ENCODE measurements around the gene ATP6V0E2.
A peak's percentile ranks its signal among the peaks of the same experiment; 100 is the strongest.
"Not testable (repeated sequence)": the region's sequence is repeated elsewhere in the genome, so short reads cannot be mapped to it uniquely, and the experiment has no call there.

ATP6V0E2 gene

DNA sequence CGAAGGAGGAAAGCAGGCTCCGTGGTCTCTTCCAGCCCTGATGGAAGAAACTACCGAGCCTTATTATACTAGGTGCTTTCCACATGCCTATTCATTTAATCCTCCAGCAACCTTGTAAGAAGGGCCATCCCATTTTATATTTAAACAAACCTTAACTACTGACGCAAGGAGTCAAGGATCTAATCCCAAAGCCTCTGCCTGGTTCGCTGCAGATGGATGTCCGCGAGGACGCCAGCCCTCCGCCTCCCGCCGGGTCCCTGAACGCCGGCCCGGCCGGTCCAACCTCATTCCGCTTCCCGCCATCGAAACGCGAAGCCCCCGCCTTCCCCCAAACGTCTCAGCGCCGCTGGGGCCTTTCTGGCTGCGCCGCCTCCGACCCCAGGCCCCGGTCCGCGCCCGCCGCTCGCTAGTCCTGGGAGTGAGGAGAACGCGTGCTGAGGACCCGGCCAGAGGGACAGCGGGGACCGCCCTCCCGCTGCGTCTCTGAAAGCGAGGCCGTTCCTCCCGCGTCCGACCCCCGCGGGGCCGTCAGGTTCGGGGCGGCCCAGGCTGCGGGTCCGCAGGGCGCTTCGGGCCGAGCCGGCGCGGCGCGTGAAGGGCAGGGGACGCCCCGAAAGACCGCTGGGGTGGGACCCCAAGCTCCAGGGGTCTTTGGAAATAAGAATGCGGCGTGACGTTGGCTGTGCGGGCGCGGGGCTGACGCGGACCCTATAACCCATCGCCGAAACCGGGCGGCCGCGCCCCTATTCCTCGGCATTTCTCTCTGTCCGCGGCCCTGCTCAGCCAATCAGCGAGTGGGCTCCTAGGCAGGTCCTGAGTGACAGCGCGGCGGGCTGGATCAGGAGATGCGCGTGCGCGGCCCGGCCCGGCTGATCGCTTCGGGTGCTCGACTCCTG, at the start of gene ATP6V0E2:
TSS of gene ATP6V0E2 (plus strand) at position 896 of the 896 bp plus-strand sequence. CDS start 97 bp downstream, outside the sequence.
- peak; percentile 84 for DNase-seq (ENCODE audit: low read depth, low spot score)

DNA sequence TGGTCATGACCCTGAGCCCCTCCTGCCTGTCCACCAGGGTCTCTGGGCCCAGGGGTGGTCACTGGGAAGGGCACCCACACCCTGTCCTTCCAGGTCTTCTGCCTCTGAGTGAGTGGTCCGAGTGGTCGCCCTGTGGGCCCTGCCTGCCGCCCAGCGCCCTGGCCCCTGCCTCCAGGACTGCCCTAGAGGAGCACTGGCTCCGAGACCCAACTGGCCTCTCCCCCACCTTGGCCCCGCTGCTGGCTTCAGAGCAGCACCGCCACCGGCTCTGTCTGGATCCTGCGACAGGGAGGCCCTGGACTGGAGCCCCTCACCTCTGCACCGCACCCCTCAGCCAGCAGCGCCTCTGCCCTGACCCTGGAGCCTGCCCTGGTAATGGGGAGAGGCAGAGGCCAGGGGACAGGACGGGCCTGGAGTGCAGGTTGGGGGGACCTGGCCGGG, 49.4 kb upstream of the ATP6V0E2 start:
- DNase-seq (ENCODE audit: low read depth, low spot score) = no peak

DNA sequence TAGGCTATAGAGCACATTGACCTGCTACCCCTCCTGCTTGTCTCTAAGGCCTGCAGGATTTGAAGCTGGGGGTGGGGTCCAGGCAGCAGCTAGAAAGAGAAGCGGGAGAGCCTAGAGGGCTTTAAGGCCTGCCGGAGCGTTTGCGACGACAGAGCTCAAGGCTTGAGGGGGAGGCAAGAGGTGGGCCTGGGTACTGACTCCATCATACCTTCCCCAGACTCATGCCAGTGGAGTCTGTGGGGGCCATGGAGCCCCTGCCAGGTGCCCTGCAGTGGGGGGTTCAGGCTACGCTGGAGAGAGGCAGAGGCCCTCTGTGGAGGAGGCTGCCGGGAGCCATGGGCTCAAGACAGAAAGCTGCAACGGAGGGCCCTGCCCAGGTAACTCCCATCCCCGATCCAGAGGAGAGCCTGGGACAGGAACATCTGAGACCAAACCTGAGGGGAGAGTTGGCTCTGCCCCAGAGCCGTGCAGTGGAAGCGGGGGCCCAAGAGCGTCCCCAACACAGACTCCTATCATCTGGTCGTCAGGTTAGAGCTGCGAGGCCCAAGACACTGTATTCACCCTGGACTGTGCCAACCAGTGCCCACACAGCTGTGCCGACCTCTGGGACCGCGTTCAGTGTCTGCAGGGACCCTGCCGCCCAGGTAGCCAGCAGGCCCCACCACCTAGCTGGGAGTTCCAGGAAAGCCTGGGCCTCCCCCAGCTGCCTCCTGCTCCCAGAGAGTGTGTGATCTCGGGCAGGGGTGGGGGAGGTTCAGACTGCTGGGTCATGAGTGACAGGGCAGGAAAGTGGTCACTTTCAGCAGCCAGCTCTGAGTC, 48.8 kb upstream of the ATP6V0E2 start:
- no peak for DNase-seq (ENCODE audit: low read depth, low spot score)

DNA sequence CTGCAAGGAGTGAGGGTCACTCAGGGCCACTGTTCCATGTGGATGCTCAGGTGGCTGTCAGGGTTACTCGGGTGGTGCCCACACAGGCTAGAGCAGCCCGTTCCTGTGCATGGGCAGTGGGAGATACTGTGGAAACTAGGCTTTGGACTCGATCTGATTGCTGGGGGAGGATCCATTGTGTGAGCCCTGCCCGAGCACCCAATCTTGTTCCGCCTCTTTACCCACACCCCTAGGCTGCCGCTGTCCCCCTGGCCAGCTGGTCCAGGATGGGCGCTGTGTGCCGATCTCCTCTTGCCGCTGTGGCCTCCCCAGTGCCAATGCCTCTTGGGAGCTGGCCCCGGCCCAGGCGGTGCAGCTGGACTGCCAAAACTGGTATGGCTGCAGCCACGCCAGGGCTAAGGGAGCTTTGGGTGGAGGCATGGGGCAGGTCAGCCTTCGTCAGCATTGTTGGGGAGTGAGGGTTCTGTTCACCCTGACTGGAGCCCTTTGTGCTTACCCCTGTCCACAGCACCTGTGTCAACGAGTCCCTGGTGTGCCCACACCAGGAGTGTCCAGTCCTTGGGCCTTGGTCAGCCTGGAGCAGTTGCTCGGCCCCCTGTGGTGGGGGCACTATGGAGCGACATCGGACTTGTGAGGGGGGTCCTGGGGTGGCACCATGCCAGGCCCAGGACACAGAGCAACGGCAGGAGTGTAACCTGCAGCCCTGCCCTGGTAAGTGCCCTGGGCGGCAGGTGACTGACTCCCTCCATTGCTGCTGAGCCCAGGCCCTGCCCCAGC, 48.0 kb upstream of the ATP6V0E2 start:
- no peak for DNase-seq (ENCODE audit: low read depth, low spot score)

DNA sequence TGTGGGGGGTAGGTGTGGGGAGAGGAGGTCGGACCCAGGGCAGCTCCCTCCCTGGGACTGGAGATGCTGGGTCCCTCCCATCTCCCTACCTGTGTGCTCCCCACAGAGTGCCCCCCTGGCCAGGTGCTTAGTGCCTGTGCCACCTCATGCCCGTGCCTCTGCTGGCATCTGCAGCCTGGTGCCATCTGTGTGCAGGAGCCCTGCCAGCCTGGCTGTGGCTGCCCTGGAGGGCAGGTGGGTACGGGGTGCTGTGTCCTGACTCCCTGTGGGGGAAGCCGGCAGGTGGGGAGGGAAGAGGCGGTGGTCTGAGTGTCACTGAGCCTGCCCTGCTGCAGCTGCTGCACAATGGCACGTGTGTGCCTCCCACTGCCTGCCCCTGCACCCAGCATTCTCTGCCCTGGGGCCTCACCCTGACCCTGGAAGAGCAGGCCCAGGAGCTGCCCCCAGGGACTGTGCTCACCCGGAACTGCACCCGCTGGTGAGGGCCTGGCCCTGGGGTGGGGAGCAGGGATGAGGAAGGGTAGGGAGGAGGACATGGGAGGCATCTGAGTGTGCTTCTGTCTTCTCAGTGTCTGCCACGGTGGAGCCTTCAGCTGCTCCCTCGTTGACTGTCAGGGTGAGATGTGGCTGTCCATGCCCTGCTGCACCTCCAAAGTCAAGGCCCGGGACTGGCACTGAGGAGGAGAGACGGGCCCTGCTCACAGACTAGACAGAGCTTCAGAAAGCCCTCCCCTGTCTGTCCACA, 47.3 kb upstream of the ATP6V0E2 start:
- no peak for DNase-seq (ENCODE audit: low read depth, low spot score)

DNA sequence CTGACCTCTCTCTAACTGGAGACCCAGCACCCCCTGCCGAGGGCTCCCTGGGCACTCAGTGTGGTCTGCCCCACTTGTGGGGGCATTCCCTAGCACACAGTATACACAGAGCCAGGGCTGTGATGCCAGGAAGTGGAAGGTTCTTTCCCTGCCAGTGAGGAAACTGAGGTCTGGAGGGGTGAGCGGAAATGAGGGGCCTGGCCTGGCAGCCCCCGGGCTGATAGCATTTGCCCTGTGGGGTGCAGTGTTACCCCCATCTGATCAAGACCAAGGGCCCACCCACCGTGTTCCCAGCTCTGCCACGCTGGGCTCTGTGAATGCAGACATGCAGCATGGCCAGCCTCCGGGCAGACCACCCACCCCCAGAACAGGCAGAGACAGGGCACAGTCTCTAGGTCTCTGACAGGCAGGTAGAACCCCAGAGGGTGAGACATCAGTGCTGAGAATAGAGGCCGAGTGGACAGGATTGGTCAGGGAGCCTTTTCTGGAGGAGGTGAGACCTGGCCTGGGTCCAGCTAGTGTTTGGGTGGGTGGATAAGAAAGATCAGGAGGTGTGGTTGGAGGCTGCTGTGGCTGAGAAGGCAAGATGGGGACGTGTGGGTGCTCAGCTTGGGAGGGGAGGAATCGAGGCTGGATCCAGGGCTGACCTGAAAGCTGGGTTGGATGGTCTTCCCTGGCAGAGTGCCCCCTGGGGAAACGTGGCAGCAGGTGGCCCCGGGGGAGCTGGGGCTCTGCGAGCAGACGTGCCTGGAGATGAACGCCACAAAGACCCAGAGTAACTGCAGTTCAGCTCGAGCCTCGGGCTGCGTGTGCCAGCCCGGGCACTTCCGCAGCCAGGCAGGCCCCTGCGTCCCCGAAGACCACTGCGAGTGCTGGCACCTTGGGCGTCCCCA, 46.4 kb upstream of the ATP6V0E2 start:
- DNase-seq (ENCODE audit: low read depth, low spot score) = no peak

DNA sequence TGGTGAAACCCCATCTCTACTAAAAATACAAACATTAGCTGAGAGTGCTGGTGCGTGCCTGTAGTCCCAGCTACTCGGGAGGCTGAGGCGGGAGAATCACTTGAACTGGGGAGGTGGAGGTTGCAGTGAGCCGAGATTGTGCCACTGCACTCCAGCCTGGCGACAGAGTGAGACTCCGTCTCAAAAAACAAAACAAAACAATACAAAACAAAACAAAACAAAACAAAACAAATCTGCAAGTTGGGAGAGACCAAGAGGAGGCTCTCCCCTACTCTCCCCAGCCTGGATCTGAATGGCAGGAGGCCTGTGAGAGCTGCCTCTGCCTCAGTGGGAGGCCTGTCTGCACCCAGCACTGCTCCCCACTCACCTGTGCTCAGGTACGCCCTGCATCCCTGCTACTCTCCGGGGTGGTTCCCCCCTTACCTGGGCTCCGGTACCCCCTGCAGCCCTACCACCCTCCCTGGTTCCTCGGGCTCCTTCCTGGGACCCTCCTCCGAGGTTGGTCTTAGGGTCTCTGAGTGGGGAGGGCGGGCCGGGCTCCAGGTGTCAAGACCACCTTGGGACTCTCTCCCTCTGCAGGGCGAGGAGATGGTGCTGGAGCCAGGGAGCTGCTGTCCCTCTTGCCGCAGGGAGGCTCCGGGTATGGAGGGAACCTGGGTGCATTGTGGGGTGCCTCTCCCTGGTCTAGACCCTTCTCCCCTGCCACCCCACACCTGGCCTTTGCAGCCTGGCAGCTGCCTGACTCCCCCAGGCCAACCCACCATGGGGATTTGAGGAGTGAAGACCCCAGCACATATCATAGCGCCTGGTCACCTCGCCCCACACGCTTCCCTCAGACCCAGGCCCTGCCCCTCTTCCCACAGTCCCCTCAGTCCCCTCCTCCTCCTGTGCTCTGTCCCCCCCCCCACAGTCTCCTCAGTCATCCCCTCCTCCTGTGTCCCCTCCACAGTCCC, 45.1 kb upstream of the ATP6V0E2 start:
- DNase-seq (ENCODE audit: low read depth, low spot score) = no peak

DNA sequence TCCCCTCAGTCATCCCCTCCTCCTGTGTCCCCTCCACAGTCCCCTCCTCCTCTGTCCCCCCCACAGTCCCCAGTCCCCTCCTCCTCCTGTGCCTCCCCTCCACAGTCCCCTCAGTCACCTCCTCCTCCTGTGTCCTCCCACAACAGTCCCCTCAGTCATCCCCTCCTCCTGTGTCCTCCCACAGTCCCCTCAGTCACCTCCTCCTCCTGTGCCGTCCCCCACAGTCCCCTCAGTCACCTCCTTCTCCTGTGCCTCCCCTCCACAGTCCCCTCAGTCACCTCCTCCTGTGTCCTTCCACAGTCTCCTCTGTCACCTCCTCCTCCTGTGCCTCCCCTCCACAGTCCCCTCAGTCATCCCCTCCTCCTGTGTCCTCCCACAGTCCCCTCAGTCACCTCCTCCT, 43.2 kb upstream of the ATP6V0E2 start:
- not testable (repeated sequence) for DNase-seq (ENCODE audit: low read depth, low spot score)

DNA sequence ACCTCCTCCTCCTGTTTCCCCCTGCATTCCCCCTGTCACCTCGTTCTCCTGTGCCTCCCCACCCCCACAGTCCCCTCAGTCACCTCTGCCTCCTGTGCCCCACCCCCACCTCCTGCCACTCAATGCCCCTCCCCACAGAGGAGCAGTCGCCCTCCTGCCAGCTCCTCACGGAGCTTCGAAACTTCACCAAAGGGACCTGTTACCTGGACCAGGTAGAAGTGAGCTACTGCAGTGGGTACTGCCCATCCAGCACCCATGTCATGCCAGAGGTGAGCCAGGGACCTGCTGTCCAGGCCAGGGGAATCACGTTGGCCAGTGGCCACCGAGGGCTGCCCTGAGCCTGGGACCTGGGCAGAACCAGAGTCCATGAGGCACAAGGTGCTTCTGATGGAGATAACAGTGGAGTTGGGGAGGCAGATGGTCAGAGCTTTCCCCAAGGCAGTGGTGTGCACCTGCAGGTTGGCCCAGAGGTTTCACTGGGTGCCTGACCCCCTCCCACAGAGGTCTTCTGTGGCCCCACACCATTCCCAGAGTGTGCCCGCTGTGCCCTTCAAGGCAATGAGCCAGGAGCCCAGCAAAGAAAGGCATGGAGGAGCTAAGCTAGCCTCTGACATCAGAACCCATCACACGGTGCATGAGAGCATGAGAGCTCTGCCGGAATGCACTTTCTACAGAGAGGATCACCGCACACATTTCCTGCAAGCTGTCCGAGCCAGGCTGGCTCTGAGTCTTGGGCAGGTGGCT, 42.6 kb upstream of the ATP6V0E2 start:
- DNase-seq (ENCODE audit: low read depth, low spot score) = no peak

DNA sequence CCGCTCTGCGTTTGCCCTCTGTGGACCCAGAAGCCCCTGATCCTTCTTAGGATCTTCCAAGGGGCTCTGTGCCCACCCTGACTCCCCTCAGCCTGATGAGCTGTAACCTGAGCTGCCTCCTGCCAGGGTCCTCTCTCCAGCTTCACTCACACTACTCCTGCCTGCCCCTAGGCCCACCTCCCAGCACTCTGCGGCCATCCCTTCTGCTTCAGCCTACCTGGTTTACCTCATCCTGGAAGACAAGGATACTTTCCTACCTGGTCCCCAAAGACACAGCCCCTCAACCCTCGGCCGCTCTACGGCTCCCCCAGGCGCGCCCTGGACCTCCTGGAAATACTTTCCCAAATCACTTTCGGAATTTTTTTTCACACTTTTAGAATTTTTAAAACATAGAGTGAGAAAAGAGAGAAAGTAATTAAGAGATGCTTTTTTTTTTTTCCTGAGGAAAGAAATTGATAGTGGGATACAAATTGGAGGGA, 42.0 kb upstream of the ATP6V0E2 start:
- no peak for DNase-seq (ENCODE audit: low read depth, low spot score)

DNA sequence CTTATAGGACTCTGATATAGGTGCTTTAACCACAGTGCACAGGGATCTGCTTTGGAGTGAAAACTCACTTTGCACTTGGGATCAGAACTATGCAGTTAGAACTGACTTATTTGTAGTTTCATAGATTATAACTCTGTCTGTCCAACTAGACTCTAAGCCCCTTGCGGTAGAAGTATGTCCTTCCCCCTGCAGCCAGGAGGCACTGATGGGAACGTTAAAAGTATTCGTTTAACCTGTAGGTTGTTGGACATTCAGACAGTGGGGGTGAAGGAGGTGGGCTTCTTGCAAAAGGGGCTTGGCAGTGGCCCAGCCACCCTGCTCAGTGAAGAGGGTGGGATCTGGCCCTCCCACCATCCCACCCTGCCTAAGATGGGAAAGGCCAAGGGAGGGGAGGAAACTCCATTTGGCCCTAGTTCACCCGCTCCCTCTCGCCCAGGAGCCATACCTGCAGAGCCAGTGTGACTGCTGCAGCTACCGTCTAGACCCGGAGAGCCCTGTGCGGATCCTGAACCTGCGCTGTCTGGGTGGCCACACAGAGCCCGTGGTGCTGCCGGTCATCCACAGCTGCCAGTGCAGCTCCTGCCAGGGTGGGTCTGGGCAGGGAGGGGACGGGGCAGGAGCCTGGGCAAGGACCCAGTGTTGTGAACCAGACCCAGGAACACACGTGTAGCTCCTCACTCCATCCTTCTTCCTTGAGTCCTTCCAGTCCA, 41.3 kb upstream of the ATP6V0E2 start:
- no peak for DNase-seq (ENCODE audit: low read depth, low spot score)

DNA sequence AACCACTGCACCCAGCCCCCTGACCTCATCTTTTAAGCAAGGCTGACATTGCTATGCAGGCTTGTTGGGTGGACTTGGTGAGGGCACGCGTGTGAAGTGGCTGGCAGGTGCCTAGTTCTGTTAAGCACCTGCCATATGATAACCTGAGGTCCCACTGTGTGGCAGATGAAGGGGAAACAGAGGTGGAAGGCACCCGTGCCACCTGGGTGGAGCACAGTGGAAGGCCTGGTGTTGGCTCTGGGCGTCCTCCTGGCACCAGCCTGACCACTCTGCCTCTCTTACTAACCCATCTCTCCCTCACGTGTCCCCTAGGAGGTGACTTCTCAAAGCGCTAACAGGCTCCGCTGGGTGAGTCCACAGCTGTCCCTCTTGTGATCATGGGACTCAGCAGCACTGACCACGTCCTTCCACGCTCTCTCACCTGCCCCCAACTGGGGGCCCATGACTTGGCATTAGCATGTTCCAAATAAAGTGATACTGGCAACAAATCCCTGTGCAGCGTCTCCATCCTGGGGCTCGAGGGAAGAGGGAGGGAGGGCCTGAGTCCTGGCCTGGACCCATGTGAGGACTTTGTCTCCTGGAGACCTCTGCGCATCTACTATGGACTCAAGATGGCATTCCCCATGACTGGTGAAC, 40.2 kb upstream of the ATP6V0E2 start:
- no peak for DNase-seq (ENCODE audit: low read depth, low spot score)

DNA sequence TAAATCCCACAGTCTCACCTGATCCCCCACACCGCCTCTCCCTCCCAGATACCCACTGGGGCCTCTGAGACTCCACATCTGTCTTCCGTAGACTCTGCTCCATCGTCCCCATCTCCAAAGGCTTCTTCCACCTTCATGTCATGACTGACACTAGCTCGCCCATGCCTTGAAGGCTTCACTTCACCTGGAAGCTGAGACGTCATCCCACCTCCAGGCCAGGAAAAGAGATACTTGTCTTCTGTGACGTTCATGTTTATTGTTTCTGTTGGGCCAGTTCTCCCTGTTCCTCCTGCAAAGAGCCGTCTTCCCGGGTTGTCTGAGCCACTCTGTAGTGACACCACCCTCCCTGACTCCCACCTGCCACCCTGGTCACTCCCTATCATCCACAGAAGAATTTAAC, 39.2 kb upstream of the ATP6V0E2 start:
- DNase-seq (ENCODE audit: low read depth, low spot score) = no peak

DNA sequence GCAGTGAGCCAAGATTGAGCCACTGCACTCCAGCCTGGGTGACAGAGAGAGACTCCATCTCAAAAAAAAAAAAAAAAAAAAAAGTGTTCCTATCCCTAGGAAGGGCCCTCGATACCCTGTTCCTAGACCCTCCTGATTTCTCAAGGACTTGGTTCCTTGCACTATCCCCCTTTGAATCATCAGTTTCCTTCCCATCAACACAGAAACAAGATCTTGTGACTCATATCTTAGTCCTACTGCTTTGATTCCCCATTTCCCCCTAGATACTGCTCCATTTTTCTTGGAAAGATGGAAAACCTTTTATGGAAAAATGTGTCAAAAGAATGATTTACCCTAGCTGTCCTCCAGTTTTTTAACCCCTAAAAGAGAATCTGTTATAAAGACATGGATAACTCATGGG, 37.3 kb upstream of the ATP6V0E2 start:
- no peak for DNase-seq (ENCODE audit: low read depth, low spot score)

DNA sequence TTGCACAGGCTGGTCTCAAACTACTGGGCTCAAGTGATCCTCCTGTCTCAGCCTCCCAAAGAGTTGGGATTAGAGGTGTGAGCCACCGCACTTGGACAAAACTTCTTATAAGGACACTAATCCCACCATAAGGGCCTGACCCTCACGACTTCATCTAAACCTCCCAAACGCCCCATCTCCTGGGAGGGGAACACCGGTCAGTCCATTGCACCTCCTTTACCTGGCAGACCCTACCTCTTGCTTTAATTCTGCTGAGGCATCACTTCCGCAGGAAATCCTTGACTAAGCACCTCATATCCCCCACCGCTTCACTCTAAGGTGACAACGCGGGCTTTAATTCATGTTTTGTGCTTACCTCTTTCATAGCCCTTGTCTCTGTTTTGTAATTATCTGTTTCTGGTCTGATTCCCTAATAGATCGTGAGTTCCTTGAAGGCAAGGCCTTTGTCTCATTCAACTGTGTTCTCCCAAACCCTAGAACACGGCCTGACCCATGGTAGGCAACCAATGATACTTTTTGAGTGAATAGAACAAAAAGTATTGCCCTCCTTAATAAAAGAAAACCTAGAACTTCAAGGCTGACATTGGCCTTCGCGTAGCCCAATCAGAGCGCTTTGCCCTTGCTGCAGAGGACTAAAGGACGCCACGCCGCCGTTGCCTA, 36.1 kb upstream of the ATP6V0E2 start:
- DNase-seq (ENCODE audit: low read depth, low spot score) = no peak

DNA sequence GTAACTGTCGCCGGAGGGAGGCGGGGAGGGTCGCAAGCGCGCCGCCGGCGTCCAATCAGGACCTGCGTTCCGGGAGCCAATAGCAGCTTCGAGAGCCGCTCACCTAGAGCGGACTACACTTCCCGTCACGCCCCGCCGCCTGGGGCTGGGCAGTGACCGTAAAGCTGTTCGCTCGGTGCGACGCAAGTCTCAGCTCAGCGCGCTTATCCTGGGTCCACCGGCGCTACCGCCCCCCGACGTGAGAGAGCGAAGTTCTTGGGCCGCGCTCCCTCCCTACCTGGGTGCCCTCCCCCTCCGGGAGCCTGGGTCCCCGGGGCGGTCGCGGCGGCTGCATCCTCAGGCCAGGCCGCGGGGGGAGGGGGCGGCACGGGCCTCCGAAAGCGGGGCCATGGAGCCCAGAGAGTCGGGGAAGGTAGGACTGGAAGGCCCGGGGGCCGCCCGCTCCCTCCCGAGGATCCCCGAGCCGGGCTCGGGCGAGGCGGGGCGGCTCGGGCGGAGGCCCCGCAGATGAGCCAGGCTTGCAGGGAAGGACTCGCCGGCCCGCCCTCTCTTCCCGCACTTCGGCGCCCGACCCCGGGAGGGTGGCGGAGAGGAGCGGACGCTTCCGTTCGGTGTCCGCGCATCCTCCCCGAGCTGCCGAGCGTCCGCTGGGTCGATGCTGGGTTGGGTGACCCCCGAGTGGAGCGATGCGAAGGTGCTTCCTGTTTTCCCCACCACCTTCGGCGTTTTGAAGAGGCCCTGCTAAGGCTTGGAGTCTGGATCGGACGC, 35.4 kb upstream of the ATP6V0E2 start, which contains the start of gene ZNF862:
TSS of gene ZNF862 (plus strand) at position 152 of the 768 bp plus-strand sequence. CDS start at position 389, 237 bp downstream.
- peak; percentile 90 for DNase-seq (ENCODE audit: low read depth, low spot score)
